ENCODE measurements around the gene CLASP2. TPM values are rescaled to one million over a fixed set of nuclear protein-coding genes. Genes with fewer than 3 reads are reported as not detected.

The CLASP2 gene
- total RNA-seq, 4 donors from 2014 or later: 26.1 to 68.7 (median 44.5) TPM

DNA sequence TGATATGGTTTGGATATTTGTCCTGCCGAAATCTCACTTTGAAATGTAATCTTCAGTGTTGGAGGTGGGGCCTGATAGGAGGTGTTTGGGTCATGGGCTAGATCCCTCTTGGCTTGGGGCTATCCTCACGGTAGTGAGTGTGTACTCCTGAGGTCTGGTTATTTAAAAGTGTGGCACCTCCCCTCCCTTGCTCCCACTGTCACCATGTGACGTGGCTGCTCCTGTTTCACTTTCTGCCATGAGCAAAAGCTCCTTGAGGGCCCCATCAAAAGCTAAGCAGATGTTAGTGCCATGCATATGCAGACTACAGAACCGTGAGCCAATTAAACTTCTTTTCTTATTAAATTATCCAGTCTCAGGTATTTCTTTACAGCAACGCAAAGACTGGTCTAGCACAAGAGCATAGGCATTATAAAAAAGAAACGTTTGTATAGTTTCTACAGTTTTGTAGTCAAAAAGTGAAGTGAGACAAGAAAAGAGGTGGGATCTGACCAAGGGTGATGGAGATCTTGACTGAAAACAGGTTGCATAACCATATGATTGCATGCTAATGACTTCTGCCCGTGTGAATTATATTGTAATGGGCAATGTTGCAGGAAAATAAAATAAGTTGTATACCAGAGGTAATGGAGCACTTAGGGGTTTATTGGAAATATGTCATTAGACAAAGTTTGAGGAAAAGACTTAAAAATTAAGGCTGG lies 28.5 kb upstream of the CLASP2 start:
- TF ChIP-seq, protein P1, sequence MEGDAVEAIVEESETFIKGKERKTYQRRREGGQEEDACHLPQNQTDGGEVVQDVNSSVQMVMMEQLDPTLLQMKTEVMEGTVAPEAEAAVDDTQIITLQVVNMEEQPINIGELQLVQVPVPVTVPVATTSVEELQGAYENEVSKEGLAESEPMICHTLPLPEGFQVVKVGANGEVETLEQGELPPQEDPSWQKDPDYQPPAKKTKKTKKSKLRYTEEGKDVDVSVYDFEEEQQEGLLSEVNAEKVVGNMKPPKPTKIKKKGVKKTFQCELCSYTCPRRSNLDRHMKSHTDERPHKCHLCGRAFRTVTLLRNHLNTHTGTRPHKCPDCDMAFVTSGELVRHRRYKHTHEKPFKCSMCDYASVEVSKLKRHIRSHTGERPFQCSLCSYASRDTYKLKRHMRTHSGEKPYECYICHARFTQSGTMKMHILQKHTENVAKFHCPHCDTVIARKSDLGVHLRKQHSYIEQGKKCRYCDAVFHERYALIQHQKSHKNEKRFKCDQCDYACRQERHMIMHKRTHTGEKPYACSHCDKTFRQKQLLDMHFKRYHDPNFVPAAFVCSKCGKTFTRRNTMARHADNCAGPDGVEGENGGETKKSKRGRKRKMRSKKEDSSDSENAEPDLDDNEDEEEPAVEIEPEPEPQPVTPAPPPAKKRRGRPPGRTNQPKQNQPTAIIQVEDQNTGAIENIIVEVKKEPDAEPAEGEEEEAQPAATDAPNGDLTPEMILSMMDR (IDR thresholded peaks at IDR 0.05): no peak
- no peak for ATAC-seq (ENCODE audit: low FRiP score)

GRCh38 chr3:33737146-33737545 lies 19.1 kb upstream of the CLASP2 start:
- DNase-seq (ENCODE audit: low spot score): no peak
- ATAC-seq (ENCODE audit: low FRiP score): no peak
- TF ChIP-seq, protein P1 (IDR thresholded peaks at IDR 0.05): no peak

More for the DNA sequence above, 28.5 kb upstream of the CLASP2 start:
- no peak for DNase-seq (ENCODE audit: low spot score)

GRCh38 chr3:33732394-33732793 lies 14.3 kb upstream of the CLASP2 start:
- TF ChIP-seq, protein P1 (IDR thresholded peaks at IDR 0.05): no peak
- ATAC-seq (ENCODE audit: low FRiP score): no peak
- no peak for DNase-seq (ENCODE audit: low spot score)

DNA sequence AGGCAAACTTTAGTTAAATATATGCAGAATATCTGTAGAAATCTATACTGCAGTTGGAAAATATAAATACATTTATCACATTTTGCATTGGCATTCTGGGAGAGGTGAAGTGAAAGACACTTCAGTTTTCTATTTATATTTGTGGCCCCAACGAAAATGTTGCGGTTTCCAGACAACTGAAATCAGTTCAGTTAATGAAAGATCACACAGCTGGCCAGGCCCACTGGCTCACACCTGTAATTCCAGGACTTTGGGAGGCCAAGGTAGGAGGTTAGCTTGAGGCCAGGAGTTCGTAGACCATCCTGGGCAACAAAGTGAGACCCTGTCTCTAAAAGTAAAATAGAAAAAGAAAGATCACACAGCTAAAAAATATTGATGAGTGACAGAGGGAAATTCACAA lies 11.9 kb upstream of the CLASP2 start:
- DNase-seq (ENCODE audit: low spot score): no peak
- no peak for ATAC-seq (ENCODE audit: low FRiP score)
- TF ChIP-seq, protein P1 (IDR thresholded peaks at IDR 0.05): no peak

- DNase-seq (ENCODE audit: low spot score) (no peak), ATAC-seq (ENCODE audit: low FRiP score) (no peak)
- TF ChIP-seq, protein P1 (IDR thresholded peaks at IDR 0.05): no peak
Observed at GRCh38 chr3:33724256-33724655, 6.2 kb upstream of the CLASP2 start.

DNA sequence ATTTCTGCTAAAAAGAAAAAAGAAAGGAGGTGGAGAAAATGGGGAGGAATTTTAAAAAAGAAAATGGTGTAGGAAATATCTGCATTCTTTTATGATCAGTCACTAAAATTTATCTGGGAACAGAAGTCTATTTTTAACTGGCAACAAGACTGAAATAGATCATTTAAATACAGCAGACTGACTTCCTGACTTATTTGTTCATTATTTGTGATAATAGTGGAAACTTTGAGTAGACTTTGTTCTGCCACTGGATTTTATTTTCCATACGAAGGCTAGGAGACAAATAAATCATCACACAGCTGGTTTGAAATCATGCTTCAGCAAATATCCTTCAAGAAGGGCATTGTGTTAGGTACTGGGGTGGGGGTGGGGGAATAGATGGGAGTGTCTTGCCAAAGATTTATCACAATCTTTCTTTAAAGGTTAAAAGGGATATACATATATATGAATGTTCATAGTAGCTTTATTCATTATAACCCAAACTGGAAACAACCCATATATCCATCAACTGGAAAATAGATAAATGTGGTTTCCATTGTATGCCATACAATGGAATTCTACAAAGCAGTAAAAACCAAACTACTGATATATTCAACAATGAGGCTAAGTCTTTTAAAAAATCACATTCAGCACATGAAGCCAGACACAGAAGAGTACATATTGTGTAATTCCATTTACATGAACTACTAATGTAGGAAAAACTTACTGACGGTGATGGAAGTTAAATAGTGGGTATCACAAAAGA lies 4.7 kb upstream of the CLASP2 start:
- DNase-seq (ENCODE audit: low spot score) (no peak), ATAC-seq (ENCODE audit: low FRiP score) (no peak)
- TF ChIP-seq, protein P1 (IDR thresholded peaks at IDR 0.05): no peak

DNA sequence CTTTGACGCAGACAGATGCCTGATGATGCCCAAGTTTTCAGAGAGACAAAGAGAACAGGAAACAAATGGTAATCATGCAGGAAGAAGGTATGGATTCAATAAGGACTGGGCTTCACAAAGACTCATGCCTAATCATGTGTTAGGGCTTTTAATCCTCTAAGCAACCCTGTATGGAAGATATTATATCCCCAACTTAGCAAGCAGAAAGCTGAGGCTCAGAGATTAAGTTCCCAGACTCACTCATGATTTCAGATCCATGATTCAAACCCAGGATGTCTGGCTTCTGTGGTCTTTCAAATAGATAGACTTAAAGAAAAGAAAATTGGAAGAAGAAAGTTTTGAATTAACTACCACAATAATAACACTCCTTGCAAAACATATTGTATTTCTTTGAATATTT lies 4.1 kb upstream of the CLASP2 start:
- no peak for ATAC-seq (ENCODE audit: low FRiP score)
- no peak for DNase-seq (ENCODE audit: low spot score)
- TF ChIP-seq, protein P1 (IDR thresholded peaks at IDR 0.05): no peak

Data from omental fat pad (tissue), 4 donors.